GM18951 (cell line): Measurements from ENCODE around the gene INHBC.

Experiments used
- POLR2A ChIP-seq: IDR thresholded peaks from 4 replicates; pipeline ENCODE4 v1.6.1; 2011; ENCODE audit warnings: mild to moderate bottlenecking; ENCODE audit not compliant: insufficient read length, insufficient read depth; ENCODE audit errors: extremely low read depth
- in situ Hi-C: fragments of 300-500 bp; cut with MboI; formaldehyde crosslinking; loops from one replicate; pipeline ENCODE4 v1.12.0; 2022; ENCODE audit warnings: low sequenced_read_pairs, mixed read lengths, inconsistent platforms; ENCODE audit not compliant: unreplicated experiment

INHBC gene

GRCh38 chr12:57470970-57471656, 36.5 kb downstream of the INHBC start:
- in situ Hi-C loops, result no loop called here
- TF ChIP-seq POLR2A, result no peak

DNA sequence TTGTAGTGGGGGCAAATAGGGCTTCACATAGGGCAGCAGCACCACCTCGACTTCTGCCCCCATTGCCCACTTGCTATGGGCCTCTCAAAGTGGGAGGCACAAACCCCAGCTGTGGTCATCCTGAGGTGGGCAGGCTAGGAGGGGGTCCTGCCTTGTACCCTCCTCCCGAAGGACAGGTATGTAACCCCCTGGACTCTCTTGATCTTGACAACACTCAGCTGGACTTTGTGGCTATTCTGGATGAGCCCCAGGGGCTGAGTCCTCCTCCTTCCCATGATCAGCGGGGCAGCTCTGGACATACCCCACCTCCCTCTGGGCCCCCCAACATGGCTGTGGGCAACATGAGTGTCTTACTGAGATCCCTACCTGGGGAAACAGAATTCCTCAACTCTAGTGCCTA, 37.1 kb downstream of the INHBC start:
- peak; percentile 9 for TF ChIP-seq POLR2A
- in situ Hi-C loops, result no loop called here

DNA sequence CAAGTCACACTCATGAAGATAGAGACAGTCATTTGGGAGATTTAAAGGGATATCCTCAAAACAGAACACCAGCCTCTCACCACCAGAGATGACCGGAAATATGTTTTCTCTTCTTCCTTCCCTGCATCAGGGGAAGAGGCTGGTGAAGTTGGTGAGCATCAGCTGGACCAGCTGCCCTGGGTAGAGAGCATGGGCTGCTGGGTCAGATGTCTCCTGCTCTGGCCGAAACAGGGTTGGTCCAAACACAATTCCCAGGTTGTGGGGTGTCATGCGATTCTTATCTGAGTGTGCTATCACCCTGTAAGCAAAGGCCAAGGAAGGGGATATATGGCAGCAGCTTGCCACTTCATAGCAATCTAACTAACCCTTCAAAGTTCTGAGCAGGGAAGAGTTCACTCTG, 37.8 kb downstream of the INHBC start:
- TF ChIP-seq POLR2A, result no peak
- in situ Hi-C loops, result no loop called here

GRCh38 chr12:57473392-57473791, 38.8 kb downstream of the INHBC start:
- in situ Hi-C loops, result no loop called here
- no peak for TF ChIP-seq POLR2A

- in situ Hi-C loops, result no loop called here
- no peak for TF ChIP-seq POLR2A
These were observed 39.3 kb downstream of the INHBC start for GRCh38 chr12:57473886-57474285.

GRCh38 chr12:57474430-57474829, 39.8 kb downstream of the INHBC start:
- in situ Hi-C loops, result no loop called here
- TF ChIP-seq POLR2A, result no peak

GRCh38 chr12:57474862-57475261, 40.3 kb downstream of the INHBC start:
- in situ Hi-C loops, result no loop called here

DNA sequence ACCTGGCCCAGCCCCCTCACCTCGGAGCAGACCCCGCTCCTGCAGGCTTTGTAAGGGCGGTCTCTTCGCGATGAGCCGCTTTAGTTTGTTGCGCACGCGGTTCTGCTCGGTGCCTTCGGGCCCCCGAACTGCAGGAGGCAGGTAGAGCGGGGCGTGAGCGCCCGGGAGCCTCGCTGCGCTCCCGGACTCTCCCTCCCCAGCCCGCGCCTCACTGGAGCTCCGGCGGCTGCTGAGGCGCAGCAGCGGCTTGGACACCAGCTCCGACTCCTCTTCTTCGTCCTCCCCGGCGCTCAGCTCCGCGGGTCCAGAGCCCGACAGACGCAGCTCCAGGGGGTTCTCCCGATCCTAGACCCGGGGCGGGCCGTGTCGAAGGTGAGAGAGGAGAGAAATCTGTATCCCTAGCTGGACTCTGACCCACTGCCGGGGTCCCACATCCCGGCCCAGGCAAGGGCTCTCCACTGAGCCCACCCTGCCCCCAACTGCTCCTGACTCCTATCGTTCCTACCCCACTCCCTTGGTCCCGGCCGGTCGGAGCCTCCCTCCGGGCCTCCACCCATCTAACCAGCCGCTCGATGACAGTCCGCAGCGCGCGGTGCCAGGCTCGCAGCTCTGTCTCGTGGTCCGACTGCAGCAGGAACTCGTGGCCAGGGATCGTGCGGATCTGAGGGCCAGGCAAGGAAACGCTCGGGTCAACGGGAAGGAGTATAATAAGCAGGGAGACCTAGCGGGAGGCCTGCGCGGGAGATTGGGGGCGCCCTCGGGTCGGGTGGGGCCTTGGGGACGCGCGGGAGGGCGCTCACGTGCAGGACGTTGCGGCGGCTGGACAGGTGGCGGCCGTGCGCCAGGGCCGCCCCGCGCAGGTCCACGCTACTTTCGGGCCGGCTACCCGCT, 40.9 kb downstream of the INHBC start:
- no peak for TF ChIP-seq POLR2A
- in situ Hi-C loops, result no loop called here

More at GRCh38 chr12:57474862-57475261, 40.3 kb downstream of the INHBC start:
- no peak for TF ChIP-seq POLR2A

DNA sequence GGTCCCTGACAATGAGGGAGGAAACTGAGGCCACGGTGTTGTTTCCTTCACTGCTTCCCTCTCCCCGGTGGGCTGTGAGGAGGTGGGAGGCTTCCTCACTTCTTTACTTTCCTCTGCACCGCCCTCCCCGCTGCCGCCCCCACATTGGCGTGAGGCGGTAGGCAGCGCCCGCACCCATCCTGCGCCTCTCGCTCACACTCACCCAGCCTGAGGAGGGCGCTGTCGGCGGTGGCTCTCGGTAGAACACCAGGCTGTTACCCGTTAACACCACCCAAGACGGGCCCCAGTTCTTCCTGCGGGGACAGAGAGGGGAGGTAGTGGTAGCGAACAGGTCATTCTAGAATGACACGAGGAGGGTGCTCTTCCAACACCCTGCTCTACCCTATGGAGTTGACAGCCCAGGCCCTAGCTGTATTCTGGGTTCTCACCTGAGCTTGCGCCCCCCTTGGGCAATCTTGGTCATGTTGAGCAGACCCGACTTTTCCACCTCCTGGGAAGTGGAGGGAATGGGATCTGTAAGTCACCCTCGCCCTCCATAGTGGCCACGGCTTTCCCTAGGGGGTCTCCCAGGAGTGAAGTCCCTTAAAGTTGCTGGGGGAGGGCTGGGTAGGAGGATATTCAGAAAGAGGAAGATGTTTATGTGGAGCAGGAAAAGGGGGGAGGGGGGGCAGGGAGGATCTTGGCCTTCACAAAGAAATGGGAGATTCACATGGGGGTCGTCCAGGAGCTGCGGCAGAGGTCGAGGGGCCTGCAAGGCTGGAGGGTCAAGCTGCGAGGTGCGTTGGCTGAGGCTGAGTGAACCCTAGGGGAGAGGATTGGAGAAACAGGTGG, 41.8 kb downstream of the INHBC start:
- in situ Hi-C loops, result no loop called here

GRCh38 chr12:57476993-57477709, 42.6 kb downstream of the INHBC start:
- in situ Hi-C loops, result no loop called here
- TF ChIP-seq POLR2A, result no peak

More for the DNA sequence above, 41.8 kb downstream of the INHBC start:
- no peak for TF ChIP-seq POLR2A

DNA sequence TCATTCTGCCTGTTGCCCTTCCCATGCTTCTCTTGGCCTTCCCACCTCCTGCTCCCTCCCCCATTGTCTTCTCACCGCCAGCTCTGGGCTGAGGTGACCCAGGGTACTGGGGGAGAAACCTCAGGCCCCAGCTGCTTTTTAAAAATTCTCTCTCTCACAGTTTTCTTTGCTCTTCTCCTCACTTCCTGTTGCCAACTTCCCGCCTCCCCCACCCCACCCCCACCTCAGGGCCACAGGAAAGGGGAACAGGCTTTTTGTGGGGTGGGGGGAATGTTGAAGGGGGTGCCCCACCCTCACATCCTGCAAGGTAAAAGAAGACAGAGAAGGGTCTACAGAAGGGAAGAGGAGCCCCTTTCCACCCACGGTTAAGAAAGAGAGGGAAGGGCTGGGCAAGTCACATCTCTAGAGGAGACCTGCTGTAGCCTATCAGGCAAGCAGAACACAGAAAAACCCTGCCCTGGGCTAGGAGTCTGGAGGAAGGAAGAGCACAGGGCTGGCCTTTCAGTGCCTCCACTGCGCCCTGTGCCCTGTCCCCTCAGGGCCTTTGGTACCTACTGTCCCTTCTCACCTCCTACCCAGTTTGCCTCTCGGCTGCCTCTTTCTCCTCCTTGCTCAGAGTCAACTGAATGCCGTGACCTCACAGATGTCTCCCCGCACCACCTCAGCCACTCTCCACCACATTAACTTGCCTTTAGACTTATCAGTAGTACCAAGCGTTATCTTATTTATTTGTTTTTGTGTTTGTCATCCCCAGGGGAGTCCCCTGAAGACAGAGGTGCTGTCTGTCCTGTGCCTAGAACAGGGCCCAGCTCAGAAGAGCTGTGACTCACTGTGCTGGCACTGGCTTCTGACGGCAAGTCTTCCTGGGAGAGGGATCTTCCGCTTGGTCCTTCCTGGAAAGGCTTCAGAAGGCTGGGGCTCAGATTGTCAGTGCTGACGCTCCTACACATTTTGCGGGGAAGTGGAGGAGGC, 43.4 kb downstream of the INHBC start:
- peak; percentile 52 for TF ChIP-seq POLR2A
- in situ Hi-C loops, result no loop called here

DNA sequence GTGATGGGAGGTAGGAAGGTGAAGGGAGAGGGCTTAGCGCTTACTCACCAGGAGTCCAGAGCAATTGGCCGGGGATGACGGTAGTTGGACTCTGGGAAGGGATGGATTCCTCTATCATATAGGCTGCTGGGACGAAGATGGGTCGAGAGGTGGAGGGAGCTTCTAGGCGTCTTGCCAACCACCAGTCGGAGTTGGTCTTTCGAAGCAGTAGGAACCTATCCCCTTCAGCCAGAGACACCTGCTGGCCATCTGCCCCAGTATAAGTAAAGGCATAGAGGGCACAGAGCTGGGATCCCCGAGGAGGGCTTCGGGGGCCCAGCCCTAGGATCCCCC, 44.4 kb downstream of the INHBC start:
- TF ChIP-seq POLR2A, result no peak
- in situ Hi-C loops, result no loop called here
